DMS114 treated with DMSO at 0.1 percent for 48 hours (cell line): ENCODE results near the gene SLC25A21.
"Not testable (repeated sequence)": the region's sequence is repeated elsewhere in the genome, so short reads cannot be mapped to it uniquely, and the experiment has no call there.

ENCODE experiments used
- DNase-seq: peaks from one replicate; lab custom pipeline; 2025; ENCODE audit not compliant: unreplicated experiment; lab: John Stamatoyannopoulos, UW

Gene SLC25A21

GRCh38 chr14:37187294-37187693 is 14.9 kb upstream of the SLC25A21 start:
- no peak for DNase-seq

DNA sequence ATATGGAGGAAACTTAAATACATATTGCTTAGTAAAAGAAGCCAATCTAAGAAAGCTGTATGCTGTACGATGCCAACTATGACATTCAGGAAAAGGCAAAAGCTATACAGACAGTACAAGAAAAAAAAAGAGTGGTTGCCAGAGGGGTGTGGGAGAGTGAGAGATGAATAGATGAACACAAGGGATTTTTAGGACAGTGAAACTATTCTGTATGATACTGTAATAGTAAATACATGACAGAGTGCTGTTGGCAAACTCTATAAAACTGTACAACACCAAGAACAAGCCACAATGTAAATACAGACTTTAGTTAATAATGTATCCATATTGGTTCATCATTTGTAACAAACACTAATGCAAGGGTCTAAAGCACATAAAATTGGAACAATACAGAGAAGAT is 14.5 kb upstream of the SLC25A21 start:
- DNase-seq = no peak

DNA sequence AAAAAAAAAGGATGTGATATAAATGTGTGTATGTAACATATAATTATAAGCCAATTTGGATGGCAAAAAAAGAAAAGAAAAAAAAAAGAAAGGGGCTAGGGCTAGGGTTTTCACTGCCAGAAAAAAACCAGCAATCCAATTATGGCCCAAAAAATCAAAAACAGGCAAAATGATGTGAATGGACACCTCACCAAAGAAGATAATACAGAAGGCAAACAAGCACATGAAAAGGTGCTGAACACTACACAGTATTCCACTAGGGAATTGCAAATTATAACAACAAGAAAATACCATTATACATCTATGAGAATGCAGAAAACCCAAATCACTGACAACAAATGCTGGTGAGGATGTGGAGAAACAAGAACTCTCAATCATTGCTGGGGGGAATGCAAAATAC is 13.3 kb upstream of the SLC25A21 start:
- DNase-seq = no peak

- not testable (repeated sequence) for DNase-seq
Observed at GRCh38 chr14:37184520-37184919, 12.1 kb upstream of the SLC25A21 start.

- DNase-seq = no peak
Observed at GRCh38 chr14:37181441-37181840, 9.0 kb upstream of the SLC25A21 start.

GRCh38 chr14:37180886-37181285 is 8.5 kb upstream of the SLC25A21 start:
- not testable (repeated sequence) for DNase-seq

- no peak for DNase-seq
Observed at GRCh38 chr14:37179896-37180502, 7.6 kb upstream of the SLC25A21 start.

DNA sequence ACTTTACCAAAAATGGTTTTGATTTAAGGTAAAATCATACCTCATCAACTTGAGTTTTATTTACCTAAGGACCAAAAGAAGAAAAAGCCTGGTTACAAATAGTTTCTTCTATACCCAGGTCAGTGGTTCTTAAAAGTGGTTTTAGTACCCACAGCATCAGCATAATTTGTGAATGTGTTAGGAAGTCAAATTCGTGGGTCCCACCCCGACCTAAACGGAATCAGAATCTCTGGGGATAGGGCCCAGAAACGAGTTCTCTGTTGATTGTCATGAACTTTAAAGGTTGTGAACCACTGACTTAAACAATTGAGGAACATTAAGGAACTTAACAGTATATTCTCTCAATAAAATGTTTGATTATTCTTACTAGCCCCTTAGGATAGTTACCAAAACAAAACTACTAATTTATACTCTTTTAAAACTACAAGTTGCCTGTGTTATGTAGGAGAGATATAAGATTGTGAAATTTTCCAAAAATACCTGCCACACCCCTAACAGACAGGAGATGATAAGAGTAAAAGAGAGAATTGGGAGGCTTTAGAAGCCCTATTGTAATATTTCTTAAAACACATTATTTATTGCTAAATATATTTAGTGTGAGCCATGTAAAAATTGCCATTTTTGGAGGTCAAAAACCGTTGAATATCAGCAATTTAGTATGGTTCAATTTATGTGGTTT is 669 bp upstream of the SLC25A21 start:
- DNase-seq = no peak

GRCh38 chr14:37171678-37172023 is 755 bp downstream of the SLC25A21 start:
- DNase-seq = no peak

DNA sequence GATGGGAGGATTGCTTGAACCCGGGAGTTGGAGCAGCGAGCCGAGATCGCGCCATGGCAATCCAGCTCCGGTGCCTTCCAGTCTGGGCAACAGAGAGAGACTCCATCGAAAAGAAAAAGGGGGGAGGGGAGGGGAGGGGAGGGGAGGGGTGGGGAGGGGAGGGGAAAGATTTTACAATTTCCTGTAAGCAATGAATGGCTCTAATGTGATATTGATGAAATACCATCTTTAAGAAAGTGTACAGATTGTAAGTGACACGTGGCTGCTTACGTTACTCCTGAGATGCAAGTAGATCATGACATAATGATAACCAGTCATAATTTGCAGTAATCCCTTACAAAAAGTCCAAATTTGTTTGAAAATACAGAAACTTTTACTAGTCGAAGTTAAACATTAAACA is 1.4 kb downstream of the SLC25A21 start:
- DNase-seq = no peak

- DNase-seq = no peak
Observed at GRCh38 chr14:37170237-37170636, 2.2 kb downstream of the SLC25A21 start.

DNA sequence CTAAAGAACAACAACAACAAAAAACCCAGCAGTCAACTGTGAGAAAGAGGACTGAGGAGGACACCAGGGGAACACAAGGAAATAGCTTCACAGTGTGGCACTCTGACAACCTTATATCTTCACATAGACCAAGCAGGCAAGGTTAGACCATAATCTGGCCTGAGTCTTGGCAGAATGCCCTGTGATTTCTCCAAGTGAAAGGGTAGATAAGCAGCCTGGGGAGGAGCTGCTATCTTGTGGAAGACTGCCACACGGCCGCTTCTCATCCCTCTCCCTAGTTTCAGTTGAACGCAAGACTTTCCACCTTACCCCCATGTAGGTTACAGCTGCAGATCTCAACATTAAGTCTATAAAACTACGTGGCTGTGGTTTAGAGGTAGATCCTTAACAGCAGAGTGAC is 3.7 kb downstream of the SLC25A21 start:
- DNase-seq = no peak

GRCh38 chr14:37167151-37168047 is 5.0 kb downstream of the SLC25A21 start:
- no peak for DNase-seq

DNA sequence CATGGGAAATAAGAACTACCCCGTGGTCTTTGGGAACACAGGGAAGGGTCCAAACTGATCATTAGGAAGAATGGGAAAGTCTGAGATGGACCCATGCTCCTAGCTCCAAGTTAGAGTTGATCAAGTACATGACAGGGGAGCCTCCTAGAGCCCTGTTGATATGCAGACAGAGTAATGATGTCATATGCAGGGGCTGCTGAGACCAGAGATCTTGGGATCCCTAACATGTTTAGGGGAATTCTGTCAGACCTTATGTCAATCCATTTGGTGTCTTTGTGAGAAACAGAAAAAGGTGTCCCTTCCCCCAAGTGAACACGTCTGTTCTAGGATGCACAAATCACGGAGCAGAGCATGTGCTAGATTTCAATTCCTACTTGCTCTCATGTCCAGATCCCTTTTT is 6.6 kb downstream of the SLC25A21 start:
- no peak for DNase-seq

GRCh38 chr14:37162307-37162706 is 10.1 kb downstream of the SLC25A21 start:
- DNase-seq = not testable (repeated sequence)

- DNase-seq = no peak
Observed at GRCh38 chr14:37157987-37158386, 14.4 kb downstream of the SLC25A21 start.

GRCh38 chr14:37153483-37153882 is 18.9 kb downstream of the SLC25A21 start:
- no peak for DNase-seq

GRCh38 chr14:37153005-37153404 is 19.4 kb downstream of the SLC25A21 start:
- no peak for DNase-seq

DNA sequence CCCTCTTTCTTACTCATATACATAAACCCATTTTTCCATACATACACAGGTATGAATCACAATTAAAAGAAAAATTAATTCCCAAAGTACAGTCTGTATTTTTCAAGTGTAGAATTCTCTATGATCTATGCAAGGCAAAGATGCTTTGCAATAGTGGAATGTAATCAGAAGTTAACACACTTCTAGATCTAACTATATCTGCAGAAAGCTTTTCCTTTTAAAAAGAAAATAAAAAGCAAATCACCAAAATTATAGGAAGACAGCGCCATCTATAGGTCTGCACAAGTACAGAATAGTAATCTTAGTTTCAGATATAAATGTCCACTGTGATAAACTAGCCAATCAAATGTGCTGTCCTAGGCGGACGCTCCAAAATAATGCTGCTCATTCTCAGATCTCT is 22.0 kb downstream of the SLC25A21 start:
- DNase-seq = peak; percentile 59

GRCh38 chr14:37147310-37147880 is 25.0 kb downstream of the SLC25A21 start:
- DNase-seq = no peak

- DNase-seq = not testable (repeated sequence)
Observed at GRCh38 chr14:37146438-37146837, 26.0 kb downstream of the SLC25A21 start.

- no peak for DNase-seq
Observed at GRCh38 chr14:37145395-37145794, 27.0 kb downstream of the SLC25A21 start.
